Retinal pigment epithelial cell (primary cell): ENCODE results near the gene CACUL1.
A peak's percentile ranks its signal among the peaks of the same experiment; 100 is the strongest.

Experiments used
- DNase-seq: peaks from one replicate; pipeline ENCODE4 v3.0.0-alpha.2; 2010; ENCODE audit warnings: low read depth
- H3K4me3 ChIP-seq: 2 replicates; pipeline ENCODE4 v1.5.1; 2011; ENCODE audit warnings: mild to moderate bottlenecking, low read length, control low read depth, moderate library complexity
- CTCF ChIP-seq: conservative IDR thresholded peaks from 2 replicates; pipeline ENCODE4 v1.5.1; 2011; ENCODE audit warnings: low read depth, low read length, control low read depth, inconsistent platforms

Gene CACUL1

GRCh38 chr10:118704711-118705110 lies 50.1 kb downstream of the CACUL1 start:
- TF ChIP-seq CTCF = no peak
- DNase-seq = no peak
- no peak overlapping the region for H3K4me3 ChIP-seq

- no peak for DNase-seq
- no peak overlapping the region for H3K4me3 ChIP-seq
- TF ChIP-seq CTCF = no peak
Observed at GRCh38 chr10:118701529-118702323, 53.0 kb downstream of the CACUL1 start.

DNA sequence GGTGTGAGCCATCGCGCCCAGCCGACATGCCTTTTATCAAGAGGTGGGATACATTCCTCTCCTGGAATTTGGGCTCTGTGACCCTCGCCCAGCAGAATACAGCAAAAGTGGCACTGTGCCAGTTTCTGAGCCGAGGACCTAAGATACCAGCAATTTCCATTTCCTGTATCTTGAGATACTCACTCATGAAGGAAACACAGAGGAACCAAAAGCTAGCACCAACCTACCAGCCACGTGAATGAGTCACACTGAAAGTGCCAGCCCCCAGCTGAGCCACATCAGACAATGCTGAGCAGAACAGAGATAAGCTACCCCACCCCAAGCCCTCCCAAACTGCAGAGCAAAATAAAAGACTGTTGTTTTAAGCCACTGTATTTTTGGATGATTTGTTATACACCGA lies 56.3 kb downstream of the CACUL1 start:
- no peak for TF ChIP-seq CTCF
- no peak overlapping the region for H3K4me3 ChIP-seq
- peak; percentile 7 for DNase-seq

- DNase-seq = no peak
- TF ChIP-seq CTCF = no peak
- H3K4me3 ChIP-seq = no peak overlapping the region
Observed at GRCh38 chr10:118694848-118695247, 59.9 kb downstream of the CACUL1 start.

DNA sequence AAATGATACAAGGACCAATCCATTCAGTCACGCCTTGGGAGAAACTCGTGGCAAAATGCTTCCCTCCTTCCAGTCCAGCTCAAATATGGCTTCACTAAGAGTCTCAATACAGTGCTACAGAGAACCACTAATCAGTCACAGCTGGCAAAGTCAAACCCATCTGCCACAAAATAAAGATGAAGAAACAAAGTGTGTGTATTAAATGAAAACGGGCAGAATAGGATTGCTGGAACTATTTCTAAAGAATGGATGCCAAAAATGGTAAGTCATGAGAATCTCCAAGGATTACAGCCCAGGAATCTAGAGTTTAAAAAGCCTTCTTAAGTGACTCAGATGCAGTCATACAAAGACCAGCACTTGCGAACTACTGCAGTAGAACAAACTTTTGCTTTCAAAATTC lies 61.9 kb downstream of the CACUL1 start:
- DNase-seq = peak; percentile 69
- H3K4me3 ChIP-seq = no peak overlapping the region
- TF ChIP-seq CTCF = no peak

DNA sequence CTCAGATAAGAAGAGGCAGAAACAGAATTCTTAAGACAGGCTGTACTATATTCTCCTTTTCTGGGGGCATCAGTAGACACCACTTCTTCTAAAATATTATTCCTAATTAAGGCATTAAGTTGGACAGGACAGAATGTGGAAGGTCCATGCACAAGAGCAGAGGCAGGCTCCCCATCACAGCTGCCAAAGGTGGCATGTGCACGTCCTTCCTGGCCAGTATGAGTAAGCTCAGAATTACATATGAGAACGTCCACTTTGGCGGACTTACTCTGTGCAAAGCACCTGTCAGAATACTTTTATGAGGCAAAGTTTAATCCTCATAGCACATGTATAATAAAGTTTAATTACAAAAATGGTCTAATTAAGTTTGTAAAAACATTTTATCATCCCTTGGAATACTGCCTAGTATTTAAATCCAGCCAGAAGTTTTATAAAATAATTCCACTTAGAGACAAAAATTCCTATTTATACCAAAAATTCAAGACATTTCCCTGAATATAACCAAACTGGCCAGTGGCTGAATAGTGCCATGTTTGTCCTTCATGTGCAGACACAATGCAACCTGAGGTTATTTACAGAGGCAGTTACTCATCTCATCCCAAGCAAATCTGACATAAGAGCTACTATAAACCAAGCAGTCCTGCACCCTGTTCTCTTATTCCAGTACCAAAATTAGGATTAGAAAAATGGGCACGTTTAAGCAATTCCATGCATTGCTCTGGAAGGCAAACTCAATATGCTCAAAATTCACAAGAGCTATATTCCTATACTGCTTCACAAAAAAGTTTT lies 65.5 kb downstream of the CACUL1 start:
- no peak for DNase-seq
- H3K4me3 ChIP-seq = no peak overlapping the region

More for the DNA sequence above, 65.5 kb downstream of the CACUL1 start:
- TF ChIP-seq CTCF = no peak
